Ovary (tissue), 3 donors: Measurements from ENCODE around the gene PRSS2.

ENCODE experiments used
- CTCF ChIP-seq, 3 donors: fragments of 450-650 bp in 2 of 3; fragments of 200-600 bp in 1 of 3; IDR thresholded peaks; one replicate each; pipeline versions ENCODE4 v1.5.1 to v1.8.0; 2016 to 2022; ENCODE audit warnings: antibody characterized with exemption in 3 of 3, mild to moderate bottlenecking in 1 of 3
- EP300 ChIP-seq: sonication (generic); formaldehyde crosslinking; IDR thresholded peaks from one replicate; pipeline ENCODE4 v1.6.1; 2017; ENCODE audit warnings: antibody characterized with exemption
- donor health status: DM: no; HTN: no; CAD: no.

- TF ChIP-seq CTCF (IDR thresholded peaks at IDR 0.05) (no peak), EP300 (no peak)
These were observed 42.5 kb downstream of the PRSS2 start for GRCh38 chr7:142813226-142813625.
